Thoracic aorta (tissue), 2 donors: ENCODE results near the gene NUAK1. TPM values are rescaled to one million over a fixed set of nuclear protein-coding genes. Genes with fewer than 3 reads are reported as not detected.
A peak's percentile ranks its signal among the peaks of the same experiment; 100 is the strongest.

Experiments
- ATAC-seq: fragments of 150-250 bp; one replicate; pipeline ENCODE4 v1.8.0; 2017; ENCODE audit warnings: low read depth; ENCODE audit not compliant: insufficient number of reproducible peaks, low FRiP score
- DNase-seq: peaks from one replicate; pipeline ENCODE4 v3.0.0-alpha.2; 2020; ENCODE audit warnings: low spot score
- H3K27ac ChIP-seq, 2 donors: fragments of 200-600 bp; sonication (generic); 1 replicate in 1 of 2; 2 replicates in 1 of 2; pipeline ENCODE4 v1.5.1; 2016; ENCODE audit warnings: mild to moderate bottlenecking in 2 of 2, moderate library complexity in 2 of 2
- H3K27me3 ChIP-seq: fragments of 200-600 bp; sonication (generic); replicated peaks from 2 replicates; pipeline ENCODE4 v1.6.0; 2016; ENCODE audit warnings: mild to moderate bottlenecking; ENCODE audit not compliant: insufficient read depth
- H3K36me3 ChIP-seq: fragments of 200-600 bp; sonication (generic); one replicate; pipeline ENCODE4 v1.5.1; 2016
- H3K4me1 ChIP-seq, 2 donors: fragments of 200-600 bp; sonication (generic); 1 replicate in 1 of 2; 2 replicates in 1 of 2; pipeline versions ENCODE4 v1.5.1 to v1.6.0; 2016; ENCODE audit warnings: low read depth in 2 of 2, mild to moderate bottlenecking in 1 of 2; ENCODE audit not compliant: control insufficient read depth in 1 of 2
- H3K4me3 ChIP-seq: fragments of 200-600 bp; sonication (generic); 2 replicates; pipeline ENCODE4 v1.5.1; 2016; ENCODE audit warnings: mild to moderate bottlenecking
- H3K9me3 ChIP-seq: fragments of 200-600 bp; sonication (generic); 2 replicates; pipeline ENCODE4 v1.5.1; 2016
- CTCF ChIP-seq: fragments of 200-600 bp; sonication (generic); IDR thresholded peaks from one replicate; pipeline ENCODE4 v1.5.1; 2019; ENCODE audit warnings: antibody characterized with exemption
- total RNA-seq, 2 donors: library from RNA; depleted of rRNA; stranded (reverse); fragments of >200 nt; gene quantifications; one replicate each; pipeline versions ENCODE4 v1.1.0 to v1.2.3, GENCODE V29; 2016

Gene NUAK1
- total RNA-seq, 2 donors from 2014 or later, result 20.0 to 31.4 TPM

DNA sequence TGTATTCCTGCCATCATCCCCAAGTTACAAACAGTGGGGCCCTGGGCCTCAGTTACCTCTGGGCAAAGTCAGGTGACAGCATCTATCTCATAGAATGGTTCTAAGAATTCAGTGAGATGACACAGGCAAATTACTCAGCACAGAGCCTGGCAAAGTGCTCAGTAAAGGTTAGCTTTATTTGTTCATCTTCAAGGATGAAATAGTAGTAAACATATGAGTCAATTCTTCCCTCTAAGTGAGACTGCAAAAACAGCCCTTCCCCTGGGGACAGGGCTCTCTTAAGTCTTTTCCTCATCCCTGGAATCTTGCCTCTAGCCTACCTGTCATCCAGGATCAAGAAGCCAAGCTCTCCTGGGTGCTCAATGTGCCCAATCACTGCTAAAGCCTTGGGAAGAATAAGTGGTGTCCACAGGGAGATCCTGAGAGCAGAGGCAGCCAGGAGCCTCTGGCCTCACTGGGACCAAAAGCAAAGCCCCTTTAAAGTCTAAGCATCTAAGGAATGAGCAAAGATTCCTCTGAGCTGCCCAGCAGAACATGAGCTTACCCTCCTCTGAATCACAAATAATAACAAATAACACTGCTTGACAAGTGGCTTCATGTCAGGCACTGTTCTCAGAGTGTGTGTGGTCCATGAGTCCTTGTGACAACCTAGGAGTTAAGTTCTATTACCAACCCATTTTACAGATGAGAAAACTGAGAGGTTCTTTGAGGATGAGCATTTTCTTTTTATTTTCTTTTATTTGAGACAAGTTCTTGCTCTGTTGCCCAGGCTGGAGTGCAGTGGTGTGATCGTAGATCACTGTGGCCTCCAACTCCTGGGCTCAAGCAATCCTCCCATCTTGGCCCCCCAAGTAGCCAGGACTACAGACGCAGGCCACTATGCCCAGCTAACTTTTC, 12.1 kb downstream of the NUAK1 start:
- H3K4me3 ChIP-seq, result no peak overlapping the region
- ATAC-seq (no peak), DNase-seq (no peak)
- TF ChIP-seq CTCF, result no peak
- H3K36me3 ChIP-seq, result no peaks in the 10 kb centered on the region
- H3K9me3 ChIP-seq, result no peaks in the 10 kb centered on the region
- no peaks in the 10 kb centered on the region for H3K27me3 ChIP-seq
- peaks cover 46 to 98% of the 10 kb centered on the region in 2 donors for H3K4me1 ChIP-seq
- H3K27ac ChIP-seq, result peak overlapping the region; percentile 78 to 86

DNA sequence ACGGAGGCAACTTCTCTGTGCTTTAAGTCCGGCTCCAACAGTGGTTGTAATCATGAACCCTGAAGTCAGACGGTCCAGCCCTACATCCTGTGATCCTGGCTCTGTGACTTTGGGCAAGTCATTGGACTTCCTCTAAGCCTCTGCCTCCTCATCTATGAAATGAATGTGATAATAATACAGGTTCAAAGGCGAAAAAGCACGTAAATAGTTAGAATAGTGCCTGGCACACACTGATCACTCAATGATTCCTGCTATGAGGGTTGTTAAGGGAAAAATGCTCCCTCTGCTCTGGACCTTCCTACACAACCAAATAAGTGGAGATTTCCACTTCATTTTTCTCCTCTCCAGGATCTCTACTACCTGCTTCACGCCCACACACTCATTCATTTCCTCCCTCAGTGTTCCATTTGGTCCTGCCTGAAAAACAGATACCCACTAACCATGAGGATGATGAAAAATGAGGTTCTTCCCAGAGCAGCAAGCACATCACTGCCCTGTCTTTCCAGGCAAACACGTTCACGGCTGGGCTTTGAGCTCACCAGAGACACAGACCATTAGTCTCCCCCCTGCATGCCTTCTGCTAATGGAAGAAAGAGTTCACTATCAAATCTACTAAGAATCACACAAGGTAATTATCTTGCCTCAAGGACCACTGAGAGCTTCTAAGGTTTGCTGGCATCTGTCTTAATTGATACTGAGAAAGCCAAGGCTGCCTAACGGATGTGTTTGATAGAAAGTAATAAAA, 13.2 kb downstream of the NUAK1 start:
- no peak for DNase-seq
- Histone ChIP-seq H3K9me3 (no peaks in the 10 kb centered on the region), H3K27me3 (no peaks in the 10 kb centered on the region), H3K4me3 (no peak overlapping the region), H3K36me3 (no peaks in the 10 kb centered on the region), H3K27ac (peak overlapping the region; percentile 78 to 86), H3K4me1 (peaks cover 38 to 98% of the 10 kb centered on the region in 2 donors)
- ATAC-seq, result no peak
- no peak for TF ChIP-seq CTCF

GRCh38 chr12:106123551-106124081, 15.1 kb downstream of the NUAK1 start:
- Histone ChIP-seq H3K4me1 (peaks cover 54 to 98% of the 10 kb centered on the region in 2 donors), H3K36me3 (no peaks in the 10 kb centered on the region), H3K27ac (peak overlapping the region; percentile 78 to 86), H3K27me3 (no peaks in the 10 kb centered on the region), H3K4me3 (peak overlapping the region; percentile 36), H3K9me3 (no peaks in the 10 kb centered on the region)
- no peak for TF ChIP-seq CTCF
- DNase-seq (no peak), ATAC-seq (peak; percentile 27)

DNA sequence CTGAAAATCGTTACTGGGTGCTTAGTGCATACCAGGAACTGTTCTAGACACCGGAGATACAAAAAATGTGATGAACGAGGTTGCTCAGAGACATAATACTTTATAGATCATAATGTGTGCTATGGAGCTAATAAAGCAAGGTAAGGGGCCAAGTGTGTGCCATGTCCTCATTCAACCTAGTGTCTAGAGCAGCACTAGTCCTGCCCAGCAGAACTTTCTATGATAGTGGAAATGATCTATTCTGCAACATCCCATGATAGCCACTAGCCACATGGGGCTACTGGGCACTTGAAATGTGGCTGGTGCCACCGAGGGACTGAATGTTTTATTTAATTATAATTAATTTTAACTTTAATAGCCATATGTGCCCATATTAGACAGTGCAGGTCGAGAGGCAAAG, 15.6 kb downstream of the NUAK1 start:
- Histone ChIP-seq H3K36me3 (no peaks in the 10 kb centered on the region), H3K27ac (peak overlapping the region; percentile 78 to 86), H3K4me1 (peaks cover 56 to 98% of the 10 kb centered on the region in 2 donors), H3K27me3 (no peaks in the 10 kb centered on the region), H3K9me3 (no peaks in the 10 kb centered on the region), H3K4me3 (peak overlapping the region; percentile 36)
- no peak for TF ChIP-seq CTCF
- ATAC-seq, result no peak
- no peak for DNase-seq

GRCh38 chr12:106122004-106122403, 16.8 kb downstream of the NUAK1 start:
- peaks cover 53 to 93% of the 10 kb centered on the region in 2 donors for H3K4me1 ChIP-seq
- no peak for TF ChIP-seq CTCF
- no peak overlapping the region for H3K4me3 ChIP-seq

More at GRCh38 chr12:106122004-106122403, 16.8 kb downstream of the NUAK1 start:
- H3K36me3 ChIP-seq, result no peaks in the 10 kb centered on the region
- DNase-seq (no peak), ATAC-seq (no peak)
- H3K27ac ChIP-seq, result peak overlapping the region; percentile 78 to 86
- no peaks in the 10 kb centered on the region for H3K27me3 ChIP-seq
- no peaks in the 10 kb centered on the region for H3K9me3 ChIP-seq
